ENCODE results near the gene MKKS. TPM values are rescaled to one million over a fixed set of nuclear protein-coding genes. Genes with fewer than 3 reads are reported as not detected.

Gene MKKS
- total RNA-seq, 1 donor from 2014 or later, result 11.8 TPM

DNA sequence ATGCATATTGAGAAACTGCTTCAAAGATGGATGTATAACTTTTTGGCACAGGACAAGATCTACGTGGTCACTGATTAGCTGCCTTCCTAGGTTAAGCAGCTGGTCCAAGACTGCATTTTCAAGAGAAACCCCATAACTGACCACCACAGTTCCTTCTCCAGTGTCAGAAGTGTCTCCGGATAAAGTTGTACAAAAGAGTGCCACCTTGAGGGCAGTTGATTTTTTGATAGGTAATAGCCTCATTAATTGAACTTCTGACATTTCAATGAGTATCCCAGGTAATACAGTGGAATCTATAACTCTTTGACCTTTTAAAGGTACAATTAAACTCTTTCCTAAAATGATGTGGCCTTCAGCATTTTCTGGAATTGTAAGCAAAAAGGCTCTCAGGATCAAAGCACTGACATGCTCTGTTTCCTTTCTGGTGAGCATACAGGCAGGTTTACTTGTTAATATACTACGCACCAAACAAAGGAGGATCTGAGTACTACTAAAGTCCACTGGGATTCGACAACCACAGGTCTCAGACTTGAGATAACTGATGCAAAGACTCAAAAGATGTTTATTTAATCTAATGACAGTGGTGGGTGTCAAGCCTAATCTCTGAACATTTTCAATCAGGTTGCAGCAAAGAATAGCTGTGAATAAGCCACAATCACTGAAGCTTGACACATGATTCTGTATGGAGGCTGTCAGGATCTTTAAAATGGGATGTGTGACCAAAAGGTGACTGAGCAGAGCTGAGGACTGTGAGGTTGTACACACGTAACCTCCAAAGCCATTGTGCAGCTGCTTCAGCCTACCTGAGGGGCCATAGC lies 21.2 kb downstream of the MKKS start:
- TF ChIP-seq, protein P1, sequence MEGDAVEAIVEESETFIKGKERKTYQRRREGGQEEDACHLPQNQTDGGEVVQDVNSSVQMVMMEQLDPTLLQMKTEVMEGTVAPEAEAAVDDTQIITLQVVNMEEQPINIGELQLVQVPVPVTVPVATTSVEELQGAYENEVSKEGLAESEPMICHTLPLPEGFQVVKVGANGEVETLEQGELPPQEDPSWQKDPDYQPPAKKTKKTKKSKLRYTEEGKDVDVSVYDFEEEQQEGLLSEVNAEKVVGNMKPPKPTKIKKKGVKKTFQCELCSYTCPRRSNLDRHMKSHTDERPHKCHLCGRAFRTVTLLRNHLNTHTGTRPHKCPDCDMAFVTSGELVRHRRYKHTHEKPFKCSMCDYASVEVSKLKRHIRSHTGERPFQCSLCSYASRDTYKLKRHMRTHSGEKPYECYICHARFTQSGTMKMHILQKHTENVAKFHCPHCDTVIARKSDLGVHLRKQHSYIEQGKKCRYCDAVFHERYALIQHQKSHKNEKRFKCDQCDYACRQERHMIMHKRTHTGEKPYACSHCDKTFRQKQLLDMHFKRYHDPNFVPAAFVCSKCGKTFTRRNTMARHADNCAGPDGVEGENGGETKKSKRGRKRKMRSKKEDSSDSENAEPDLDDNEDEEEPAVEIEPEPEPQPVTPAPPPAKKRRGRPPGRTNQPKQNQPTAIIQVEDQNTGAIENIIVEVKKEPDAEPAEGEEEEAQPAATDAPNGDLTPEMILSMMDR (IDR thresholded peaks at IDR 0.05; ENCODE audit: unreplicated experiment), result no peak
- Mint-ChIP-seq H3K4me3 (no peak overlapping the region), H3K4me1 (peaks cover 5% of the 10 kb centered on the region), H3K27me3 (ENCODE audit: low read depth) (no peaks in the 10 kb centered on the region), H3K27ac (no peak overlapping the region), H3K9me3 (no peaks in the 10 kb centered on the region), H3K36me3 (peaks cover 2% of the 10 kb centered on the region)
- no peak for DNase-seq (ENCODE audit: low spot score in 2 of 2, unreplicated experiment in 2 of 2)

DNA sequence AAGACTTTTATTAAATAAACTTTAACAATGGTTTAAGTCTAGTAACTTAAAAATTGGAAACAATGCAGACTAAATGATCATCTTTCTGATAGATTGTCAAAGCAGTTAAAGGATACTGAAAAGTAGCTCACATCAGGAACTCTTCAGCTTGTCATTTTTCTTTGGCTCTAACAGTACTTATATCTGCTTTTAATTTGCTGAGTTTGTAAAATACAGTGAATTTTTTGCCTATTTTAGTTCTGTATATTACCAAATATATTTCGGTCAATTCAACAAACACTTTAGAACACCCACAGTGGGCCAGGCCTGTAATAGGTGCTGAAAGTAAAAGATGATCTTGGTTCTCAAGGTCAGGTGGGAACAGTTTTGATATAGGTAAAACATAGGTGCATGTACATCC lies 22.3 kb downstream of the MKKS start:
- no peaks in the 10 kb centered on the region for H3K27me3 Mint-ChIP-seq (ENCODE audit: low read depth)
- peaks cover 5% of the 10 kb centered on the region for H3K4me1 Mint-ChIP-seq
- H3K4me3 Mint-ChIP-seq, result no peak overlapping the region
- no peaks in the 10 kb centered on the region for H3K9me3 Mint-ChIP-seq
- TF ChIP-seq, protein P1 (IDR thresholded peaks at IDR 0.05; ENCODE audit: unreplicated experiment), result no peak
- peaks cover 2% of the 10 kb centered on the region for H3K36me3 Mint-ChIP-seq
- DNase-seq (ENCODE audit: low spot score in 2 of 2, unreplicated experiment in 2 of 2), result no peak
- H3K27ac Mint-ChIP-seq, result no peak overlapping the region

DNA sequence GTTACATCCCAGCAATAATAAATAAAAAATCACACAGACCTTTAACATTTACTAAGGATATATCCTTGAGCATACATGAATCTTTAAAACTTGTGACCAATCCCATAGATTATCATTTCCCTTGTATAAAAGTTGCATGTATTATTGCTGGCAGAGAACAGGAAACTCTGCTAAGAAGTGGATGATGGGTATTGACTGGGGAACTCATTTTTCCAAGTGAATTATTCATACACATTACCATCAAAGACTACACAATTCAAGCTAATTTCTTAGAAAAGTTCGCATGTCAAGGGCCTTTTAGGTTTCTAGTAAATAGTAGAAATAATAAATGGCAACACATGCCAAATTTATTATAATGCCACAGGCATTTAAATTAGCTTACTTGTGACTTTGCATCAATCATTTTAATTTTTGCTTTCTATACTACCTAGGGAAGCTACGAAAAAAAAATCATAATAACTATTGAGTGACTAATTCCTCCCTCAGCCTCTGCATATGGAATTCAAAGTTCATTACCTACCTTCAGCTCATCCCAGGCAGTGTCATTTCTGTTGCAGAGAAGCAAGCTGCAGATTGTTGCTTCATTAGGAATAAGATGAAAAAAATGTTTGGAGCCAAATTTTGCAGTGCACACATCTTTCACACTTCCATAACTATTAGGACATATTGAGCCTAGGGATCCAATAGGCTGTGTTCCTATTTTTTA lies 25.8 kb downstream of the MKKS start:
- Mint-ChIP-seq H3K36me3 (peaks cover 1% of the 10 kb centered on the region), H3K27ac (no peak overlapping the region), H3K9me3 (no peaks in the 10 kb centered on the region), H3K27me3 (ENCODE audit: low read depth) (no peaks in the 10 kb centered on the region), H3K4me1 (peaks cover 2% of the 10 kb centered on the region), H3K4me3 (no peak overlapping the region)
- TF ChIP-seq, protein P1 (IDR thresholded peaks at IDR 0.05; ENCODE audit: unreplicated experiment), result no peak
- no peak for DNase-seq (ENCODE audit: low spot score in 2 of 2, unreplicated experiment in 2 of 2)

DNA sequence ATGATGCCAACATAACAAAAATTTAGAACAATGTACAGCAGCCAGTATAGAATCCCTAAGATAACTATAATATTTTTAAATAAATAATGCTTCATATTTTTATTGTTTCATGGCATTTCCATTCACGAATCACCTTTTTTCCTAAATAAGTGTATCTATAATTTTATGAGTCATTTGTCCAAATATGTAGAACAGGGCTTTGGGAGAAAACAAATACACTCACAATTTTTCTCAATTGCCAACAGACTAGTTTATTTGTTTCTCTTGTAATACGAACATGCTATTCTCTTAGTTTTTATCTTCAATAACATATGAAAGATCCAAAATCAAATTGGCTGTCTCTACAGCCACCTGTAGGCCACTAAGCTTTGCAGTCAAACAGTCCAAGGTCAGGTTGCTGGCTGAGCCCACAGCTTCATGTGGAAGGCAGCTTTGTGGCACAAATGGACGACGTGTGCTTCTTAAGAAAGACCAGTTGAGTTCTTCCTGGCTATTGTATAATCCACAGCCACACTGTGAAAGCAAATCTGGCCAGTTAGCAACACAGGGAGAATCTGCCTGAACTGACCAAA lies 29.0 kb downstream of the MKKS start:
- TF ChIP-seq, protein P1 (IDR thresholded peaks at IDR 0.05; ENCODE audit: unreplicated experiment), result no peak
- Mint-ChIP-seq H3K36me3 (no peaks in the 10 kb centered on the region), H3K9me3 (no peaks in the 10 kb centered on the region), H3K4me1 (peaks cover 2% of the 10 kb centered on the region), H3K4me3 (no peak overlapping the region), H3K27ac (no peak overlapping the region), H3K27me3 (ENCODE audit: low read depth) (no peaks in the 10 kb centered on the region)
- no peak for DNase-seq (ENCODE audit: low spot score in 2 of 2, unreplicated experiment in 2 of 2)

DNA sequence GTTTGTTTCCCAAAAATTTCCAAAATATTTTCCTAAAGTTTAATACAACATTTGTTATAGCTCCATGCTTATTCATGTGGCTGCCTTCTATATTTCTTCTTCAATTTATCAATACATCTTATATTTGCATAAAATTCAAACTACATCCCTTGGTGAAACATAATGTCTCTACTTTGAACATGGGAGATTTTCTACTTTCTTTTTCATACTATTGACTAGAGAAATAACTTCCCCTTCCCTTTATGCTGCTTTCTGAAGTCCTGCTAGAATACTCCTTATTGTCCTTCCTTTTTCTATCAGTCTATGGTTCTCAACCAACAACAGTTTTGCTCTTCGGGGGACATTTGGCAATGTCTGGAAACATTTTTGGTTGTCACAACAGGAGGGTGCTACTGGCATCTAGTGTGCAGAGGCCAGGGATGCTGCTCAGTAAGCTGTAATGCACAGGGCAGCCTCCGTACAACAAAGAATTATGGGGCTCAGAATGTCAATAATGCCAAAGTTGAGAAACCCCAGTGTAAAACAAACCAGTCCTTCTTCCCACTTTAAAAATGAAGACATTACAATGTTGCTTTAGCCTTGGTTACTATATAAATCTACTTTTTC lies 29.9 kb downstream of the MKKS start:
- Mint-ChIP-seq H3K4me3 (no peak overlapping the region), H3K27me3 (ENCODE audit: low read depth) (no peaks in the 10 kb centered on the region), H3K27ac (no peak overlapping the region), H3K36me3 (no peaks in the 10 kb centered on the region), H3K4me1 (peaks cover 2% of the 10 kb centered on the region), H3K9me3 (no peaks in the 10 kb centered on the region)
- DNase-seq (ENCODE audit: low spot score in 2 of 2, unreplicated experiment in 2 of 2), result no peak
- TF ChIP-seq, protein P1 (IDR thresholded peaks at IDR 0.05; ENCODE audit: unreplicated experiment), result no peak
